Breast epithelium (tissue), 3 donors: ENCODE measurements around the gene FHIT.

Experiments used
- CTCF ChIP-seq, 3 donors: fragments of 450-650 bp; IDR thresholded peaks; one replicate each; pipeline ENCODE4 v1.5.1; 2016 to 2017; ENCODE audit warnings: antibody characterized with exemption in 3 of 3, mild to moderate bottlenecking in 3 of 3, moderate library complexity in 3 of 3
- POLR2AphosphoS5 ChIP-seq, 3 donors: sonication (generic); formaldehyde crosslinking; IDR thresholded peaks; one replicate each; pipeline ENCODE4 v1.6.1; 2017; ENCODE audit warnings: antibody characterized with exemption in 3 of 3

DNA sequence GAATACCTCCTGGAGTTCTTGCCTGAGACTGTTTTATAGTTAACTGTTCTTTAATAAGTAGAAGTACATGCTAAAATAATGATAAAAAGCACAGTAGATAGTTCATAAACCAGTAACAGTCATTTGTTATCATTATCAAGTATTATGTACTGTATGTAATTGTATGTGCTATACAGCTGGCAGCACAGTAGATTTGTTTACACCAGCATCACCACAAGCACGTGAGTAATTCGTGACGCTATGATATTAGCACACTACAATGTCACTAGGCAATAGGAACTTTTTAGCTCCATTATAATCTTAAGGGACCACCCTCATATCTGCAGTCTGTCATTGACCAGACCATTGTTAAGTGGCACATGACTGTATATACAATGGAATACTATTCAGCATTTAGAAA is 534.7 kb downstream of the FHIT start:
- TF ChIP-seq CTCF (IDR thresholded peaks at IDR 0.05) (no peak), POLR2AphosphoS5 (IDR thresholded peaks at IDR 0.05) (no peak)
